ENCODE measurements around the gene SPATA16. TPM values are rescaled to one million over a fixed set of nuclear protein-coding genes. Genes with fewer than 3 reads are reported as not detected.

SPATA16 gene
- total RNA-seq, 1 experiment from 2014 or later: 0.44 TPM

DNA sequence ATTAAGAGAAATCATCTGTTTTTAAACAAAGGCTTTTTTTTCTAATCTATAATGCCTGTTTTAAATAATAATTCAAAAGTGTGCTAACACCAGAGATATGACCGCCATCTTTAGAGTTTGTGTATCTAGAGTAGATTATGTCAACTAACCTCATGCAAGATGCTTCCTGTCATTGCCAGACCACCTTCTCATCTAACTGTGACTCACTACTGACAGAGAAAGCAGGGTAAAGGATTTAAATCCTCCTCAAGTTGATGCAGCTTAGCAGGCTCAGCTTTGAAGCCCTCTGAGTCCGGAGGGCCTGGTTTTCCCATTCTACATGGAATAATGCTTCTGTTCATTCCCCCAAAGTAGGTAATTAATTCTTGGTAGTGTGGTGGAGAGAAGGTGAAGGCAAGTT lies 282.0 kb downstream of the SPATA16 start (continued):
- TF ChIP-seq ZNF425 (CRISPR knock-in tag; conservative IDR thresholded peaks at IDR 0.05) (no peak), CREM (CRISPR knock-in tag; IDR thresholded peaks at IDR 0.05) (no peak), NR1H2 (CRISPR knock-in tag; IDR thresholded peaks at IDR 0.05) (no peak), TP53 (CRISPR knock-in tag; IDR thresholded peaks at IDR 0.05) (no peak)
- TF ChIP-seq, protein P1, sequence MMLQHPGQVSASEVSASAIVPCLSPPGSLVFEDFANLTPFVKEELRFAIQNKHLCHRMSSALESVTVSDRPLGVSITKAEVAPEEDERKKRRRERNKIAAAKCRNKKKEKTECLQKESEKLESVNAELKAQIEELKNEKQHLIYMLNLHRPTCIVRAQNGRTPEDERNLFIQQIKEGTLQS (CRISPR knock-in tag; conservative IDR thresholded peaks at IDR 0.05): no peak

GRCh38 chr3:172856795-172857742 lies 284.0 kb downstream of the SPATA16 start:
- CTCF ChIA-PET: no interaction called here
- peaks cover 27% of the 10 kb centered on the region for H3K4me1 Mint-ChIP-seq
- H3K9me3 Mint-ChIP-seq: peaks cover 18% of the 10 kb centered on the region
- ATAC-seq: no peak
- POLR2A ChIA-PET: no interaction called here
- H3K27ac Mint-ChIP-seq: no peak overlapping the region
- no peak for DNase-seq (ENCODE audit: low spot score)
- H3K27me3 Mint-ChIP-seq (ENCODE audit: low read depth): peaks cover 43% of the 10 kb centered on the region
- H3K36me3 Mint-ChIP-seq: peaks cover 4% of the 10 kb centered on the region; the same call in 1 of the 2 replicates
- no peak overlapping the region for H3K4me3 Mint-ChIP-seq
- TF ChIP-seq RORB (CRISPR knock-in tag; IDR thresholded peaks at IDR 0.05) (no peak), AFF4 (CRISPR knock-in tag; IDR thresholded peaks at IDR 0.05; ENCODE audit: borderline replicate concordance) (no peak), ZNF263 (CRISPR knock-in tag; IDR thresholded peaks at IDR 0.05; ENCODE audit: low read depth) (no peak), ZNF425 (CRISPR knock-in tag; conservative IDR thresholded peaks at IDR 0.05) (no peak), CTCF (IDR thresholded peaks at IDR 0.05) (no peak), OVOL2 (CRISPR knock-in tag; IDR thresholded peaks at IDR 0.05; ENCODE audit: borderline replicate concordance) (no peak), MXD4 (CRISPR knock-in tag; IDR thresholded peaks at IDR 0.05; ENCODE audit: borderline replicate concordance) (no peak), EMX1 (CRISPR knock-in tag; IDR thresholded peaks at IDR 0.05) (no peak), ZNF532 (CRISPR knock-in tag; IDR thresholded peaks at IDR 0.05; ENCODE audit: borderline replicate concordance) (no peak), PRRX2 (CRISPR knock-in tag; IDR thresholded peaks at IDR 0.05) (no peak), ZNF416 (CRISPR knock-in tag; IDR thresholded peaks at IDR 0.05) (no peak)
- TF ChIP-seq, protein P2, sequence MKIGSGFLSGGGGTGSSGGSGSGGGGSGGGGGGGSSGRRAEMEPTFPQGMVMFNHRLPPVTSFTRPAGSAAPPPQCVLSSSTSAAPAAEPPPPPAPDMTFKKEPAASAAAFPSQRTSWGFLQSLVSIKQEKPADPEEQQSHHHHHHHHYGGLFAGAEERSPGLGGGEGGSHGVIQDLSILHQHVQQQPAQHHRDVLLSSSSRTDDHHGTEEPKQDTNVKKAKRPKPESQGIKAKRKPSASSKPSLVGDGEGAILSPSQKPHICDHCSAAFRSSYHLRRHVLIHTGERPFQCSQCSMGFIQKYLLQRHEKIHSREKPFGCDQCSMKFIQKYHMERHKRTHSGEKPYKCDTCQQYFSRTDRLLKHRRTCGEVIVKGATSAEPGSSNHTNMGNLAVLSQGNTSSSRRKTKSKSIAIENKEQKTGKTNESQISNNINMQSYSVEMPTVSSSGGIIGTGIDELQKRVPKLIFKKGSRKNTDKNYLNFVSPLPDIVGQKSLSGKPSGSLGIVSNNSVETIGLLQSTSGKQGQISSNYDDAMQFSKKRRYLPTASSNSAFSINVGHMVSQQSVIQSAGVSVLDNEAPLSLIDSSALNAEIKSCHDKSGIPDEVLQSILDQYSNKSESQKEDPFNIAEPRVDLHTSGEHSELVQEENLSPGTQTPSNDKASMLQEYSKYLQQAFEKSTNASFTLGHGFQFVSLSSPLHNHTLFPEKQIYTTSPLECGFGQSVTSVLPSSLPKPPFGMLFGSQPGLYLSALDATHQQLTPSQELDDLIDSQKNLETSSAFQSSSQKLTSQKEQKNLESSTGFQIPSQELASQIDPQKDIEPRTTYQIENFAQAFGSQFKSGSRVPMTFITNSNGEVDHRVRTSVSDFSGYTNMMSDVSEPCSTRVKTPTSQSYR (CRISPR knock-in tag; IDR thresholded peaks at IDR 0.05): no peak
